ENCODE measurements around the gene MRPL46.
"Not testable (repeated sequence)": the region's sequence is repeated elsewhere in the genome, so short reads cannot be mapped to it uniquely, and the experiment has no call there.

The MRPL46 gene

DNA sequence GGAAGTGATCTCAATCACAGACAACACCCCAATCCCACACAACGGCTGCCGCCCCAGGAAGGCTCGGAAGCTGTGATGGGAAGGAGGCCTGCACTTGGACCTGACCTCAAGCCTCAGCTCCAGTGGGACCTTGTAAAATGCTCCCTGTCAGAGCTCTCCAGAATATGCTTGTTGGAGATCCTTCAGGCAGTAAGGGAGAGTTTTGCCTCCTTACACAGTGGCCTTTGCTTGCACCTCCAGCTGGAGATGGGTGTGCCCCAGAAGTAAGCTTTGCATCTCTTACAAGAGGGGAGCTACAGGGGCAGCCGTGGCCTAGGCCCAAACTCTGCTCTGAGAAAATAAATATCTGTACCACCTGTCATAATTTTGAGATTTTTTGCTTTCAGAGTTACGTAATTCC is 10.7 kb upstream of the MRPL46 start:
- DNase-seq: no peak

GRCh38 chr15:88477126-88477525 is 9.9 kb upstream of the MRPL46 start:
- no peak for DNase-seq

- peak in 3 of 4 experiments; percentile 15 to 32 (median 27) for DNase-seq
Observed at GRCh38 chr15:88476635-88477060, 9.5 kb upstream of the MRPL46 start.

- not testable (repeated sequence) for DNase-seq
Observed at GRCh38 chr15:88473661-88474293, 6.6 kb upstream of the MRPL46 start.

DNA sequence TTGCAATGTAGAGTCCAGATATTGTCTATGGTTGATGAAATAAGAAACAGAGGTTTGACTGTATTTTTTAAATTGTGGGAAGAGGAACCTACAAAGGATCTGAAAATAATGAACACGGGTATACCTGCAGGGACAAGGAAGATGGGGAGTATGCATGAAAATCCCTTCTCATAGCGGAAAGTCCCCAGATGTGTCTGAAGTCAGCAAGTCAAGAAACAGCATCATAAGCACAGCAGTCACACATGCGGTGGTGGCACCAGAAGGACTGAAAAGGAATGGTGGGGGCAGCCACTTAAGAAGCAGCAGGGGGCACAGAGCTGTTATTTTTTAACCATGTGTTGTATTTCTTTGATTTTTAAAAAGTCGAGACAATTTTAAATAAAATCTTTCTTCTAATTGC is 5.0 kb upstream of the MRPL46 start:
- DNase-seq: no peak

GRCh38 chr15:88470625-88471372 is 3.6 kb upstream of the MRPL46 start:
- DNase-seq: no peak

DNA sequence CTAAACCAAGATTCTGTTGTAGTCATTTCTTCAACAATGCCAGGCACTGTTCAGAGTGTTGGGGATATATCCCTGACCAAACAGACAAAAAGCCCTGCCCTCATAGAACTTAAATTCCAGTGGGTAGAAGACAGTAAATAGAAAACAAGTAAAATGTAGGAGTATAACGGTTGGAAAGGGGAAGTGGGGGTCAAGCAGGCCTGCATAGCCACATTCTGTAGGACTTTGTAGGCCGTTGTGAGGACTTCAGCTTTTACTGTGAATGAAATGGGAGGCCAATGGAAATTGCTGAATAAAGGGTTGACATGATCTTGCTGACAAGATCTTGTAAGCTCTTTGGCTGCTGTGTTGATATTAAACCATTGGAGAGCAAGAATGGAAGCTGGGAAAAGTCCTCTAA is 2.1 kb upstream of the MRPL46 start:
- DNase-seq: no peak

DNA sequence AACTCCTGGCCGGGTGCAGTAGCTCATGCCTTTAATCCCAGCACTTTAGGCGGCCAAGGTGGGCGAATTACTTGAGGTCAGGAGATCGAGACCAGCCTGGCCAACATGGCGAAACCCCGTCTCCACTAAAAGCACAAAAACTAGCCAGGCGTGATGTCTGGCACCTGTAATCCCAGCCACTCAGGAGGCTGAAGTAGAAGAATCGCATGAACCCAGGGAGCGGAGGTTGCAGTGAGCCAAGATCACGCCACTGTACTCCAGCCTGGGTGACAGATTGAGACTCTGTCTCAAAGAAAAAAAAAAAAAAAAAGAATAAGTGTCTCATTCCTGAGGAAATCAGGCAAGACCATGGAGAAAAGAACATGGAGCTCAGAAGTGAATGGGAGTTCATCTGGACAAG is 1.5 kb upstream of the MRPL46 start:
- not testable (repeated sequence) for DNase-seq

DNA sequence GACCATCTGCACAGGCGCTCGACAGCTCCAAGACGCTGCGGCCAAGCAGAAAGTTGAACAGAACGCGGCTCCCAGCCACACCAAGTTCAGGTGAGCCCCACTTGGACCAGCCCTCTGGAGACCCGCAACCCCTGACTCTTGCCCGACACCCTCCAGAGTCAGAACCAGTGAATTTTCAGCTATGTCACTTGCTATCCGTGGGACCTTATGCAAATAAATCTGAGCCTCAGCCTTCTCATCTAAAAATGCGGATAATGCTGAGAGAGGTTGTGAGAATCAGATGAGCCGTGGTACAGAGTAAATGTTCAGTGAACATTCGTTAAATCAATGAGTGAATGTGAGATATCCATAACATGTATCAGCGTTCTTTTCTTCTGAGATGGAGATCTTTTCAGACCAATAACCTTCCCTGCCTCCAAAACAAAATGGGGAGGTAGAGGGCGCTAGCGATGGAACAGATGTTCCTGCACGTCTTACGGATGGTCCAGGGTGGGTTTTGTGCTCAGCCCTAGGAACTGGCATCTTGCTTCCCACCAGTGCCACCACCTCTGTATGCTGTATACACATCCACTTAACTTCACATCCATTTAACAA is 844 bp upstream of the MRPL46 start:
- DNase-seq: peak in 3 of 4 experiments; percentile 24 to 33 (median 29)

- DNase-seq: peak; percentile 25 to 60 (median 40)
Observed at GRCh38 chr15:88465633-88466224, 1.5 kb downstream of the MRPL46 start.

DNA sequence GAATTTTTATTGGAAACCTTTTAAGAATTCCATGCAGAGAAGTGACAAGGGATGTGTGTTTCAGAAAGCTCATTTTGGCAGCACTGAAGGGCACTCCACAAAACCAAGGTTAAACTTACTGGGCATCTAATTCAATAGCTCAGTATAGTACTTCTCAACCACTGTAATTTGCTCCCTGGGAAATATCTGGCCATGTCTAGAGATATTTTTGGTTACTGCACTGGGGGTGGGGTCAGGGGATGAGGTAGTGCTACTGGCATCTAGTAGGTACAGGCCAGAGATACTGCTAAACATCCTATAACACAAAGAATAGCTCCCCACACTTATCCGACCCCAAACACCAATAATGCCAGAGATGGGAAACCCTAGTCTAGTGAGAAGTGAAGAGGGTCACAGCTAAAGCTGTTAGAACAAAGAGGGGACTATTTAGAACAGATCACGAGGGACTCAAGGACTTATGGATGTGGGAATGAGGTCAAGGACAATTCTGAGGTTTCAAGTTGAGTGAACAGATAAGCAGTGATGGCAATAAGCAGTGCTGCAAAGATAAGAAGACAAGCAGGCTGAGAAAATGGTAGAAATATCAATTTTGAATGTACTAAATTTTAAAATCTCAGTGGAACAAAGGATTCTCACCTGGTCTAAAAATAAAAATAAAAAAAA is 3.2 kb downstream of the MRPL46 start:
- no peak for DNase-seq

- no peak for DNase-seq
Observed at GRCh38 chr15:88456733-88457132, 10.5 kb downstream of the MRPL46 start.

GRCh38 chr15:88454867-88455810 is 12.0 kb downstream of the MRPL46 start:
- peak; percentile 66 to 78 (median 68) for DNase-seq

DNA sequence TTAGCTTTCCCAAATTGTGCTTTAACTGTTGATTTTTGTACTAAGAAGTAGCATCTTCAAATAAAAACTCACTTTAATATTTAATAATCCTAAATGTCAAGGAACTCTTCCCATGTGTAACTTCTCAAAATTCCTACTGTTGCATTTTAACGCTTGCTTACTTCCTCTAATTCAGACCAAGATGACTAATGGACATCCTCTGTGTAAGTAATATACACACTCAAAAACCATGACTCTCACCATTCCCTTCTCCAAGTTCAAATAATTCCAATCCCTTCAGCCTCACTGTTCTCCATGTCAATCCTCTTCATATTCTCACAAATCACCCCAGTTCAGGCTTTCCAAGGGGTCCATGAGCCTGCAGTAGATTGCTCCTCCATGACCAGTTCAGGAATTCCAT is 13.0 kb downstream of the MRPL46 start:
- peak; percentile 21 to 80 (median 60) for DNase-seq

DNA sequence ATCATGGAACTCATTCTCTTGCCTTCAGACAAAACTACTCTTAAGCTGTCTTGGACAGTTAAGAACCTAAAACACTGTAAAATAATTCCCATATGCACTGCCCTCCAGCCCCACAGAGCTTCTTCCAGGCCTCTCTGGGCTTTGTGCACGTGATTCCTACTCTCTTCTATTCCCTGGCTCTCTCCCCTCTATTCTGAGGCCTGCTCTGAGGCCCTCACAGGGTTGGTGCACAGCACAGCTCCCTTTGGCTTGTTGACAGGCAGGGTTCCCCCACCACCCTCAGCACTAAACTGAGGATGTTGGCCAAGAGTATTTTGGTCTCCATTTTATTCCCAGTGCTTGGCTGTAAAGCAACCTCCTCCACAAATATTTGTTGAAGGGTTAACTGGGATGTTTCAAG is 13.5 kb downstream of the MRPL46 start:
- DNase-seq: no peak

DNA sequence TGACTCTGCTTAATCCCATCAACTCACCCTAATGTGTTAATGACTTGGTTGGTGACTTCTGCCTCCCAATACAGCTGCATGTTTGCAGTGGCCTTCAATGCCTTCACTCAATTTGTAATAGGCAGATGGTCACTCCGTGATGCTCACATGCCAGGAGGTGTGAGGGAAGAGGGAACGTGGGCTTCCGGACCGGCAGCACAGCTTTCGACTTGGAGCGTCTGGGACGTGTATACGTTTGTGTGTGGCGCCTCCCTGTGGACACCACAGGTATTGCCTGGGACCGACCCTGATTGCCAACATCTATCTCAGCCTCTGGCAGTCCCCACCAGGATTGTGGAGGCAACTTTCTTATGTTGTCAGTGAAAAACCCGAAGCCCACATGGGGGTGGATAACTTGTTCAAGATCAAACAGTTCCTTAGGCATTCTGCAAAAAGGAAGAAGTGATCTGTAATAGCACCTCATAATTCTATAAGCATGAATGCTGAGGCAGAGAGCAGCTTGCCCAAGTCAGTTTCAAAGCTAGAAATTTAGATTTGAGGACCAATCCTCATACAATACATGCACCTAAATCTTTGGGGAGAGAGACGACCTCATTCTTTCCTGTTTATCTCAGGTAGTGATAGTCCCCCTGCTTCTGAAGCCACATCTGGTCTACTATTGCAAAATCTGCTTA is 16.9 kb downstream of the MRPL46 start:
- DNase-seq: peak; percentile 66 to 84 (median 79)

DNA sequence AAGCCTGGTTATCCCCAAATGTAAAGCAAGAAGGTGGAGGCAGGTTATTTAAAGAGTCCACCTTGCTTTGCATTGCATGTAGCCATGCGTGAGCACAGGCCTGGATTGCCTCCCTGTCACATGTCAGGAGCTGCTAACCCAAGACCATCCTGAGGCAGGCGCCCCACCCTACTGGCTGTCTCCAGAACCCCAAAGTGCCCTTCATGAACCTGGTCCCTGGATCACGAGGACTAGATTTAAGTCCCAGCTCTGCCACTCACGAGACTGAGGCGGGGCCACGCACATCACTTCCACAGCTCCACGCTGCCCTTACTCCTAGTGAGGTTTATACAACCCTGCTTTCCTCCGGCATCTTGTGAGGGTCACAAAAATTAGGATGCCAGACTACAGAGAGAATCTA is 17.6 kb downstream of the MRPL46 start:
- no peak for DNase-seq

GRCh38 chr15:88448991-88449461 is 18.2 kb downstream of the MRPL46 start:
- DNase-seq: no peak

DNA sequence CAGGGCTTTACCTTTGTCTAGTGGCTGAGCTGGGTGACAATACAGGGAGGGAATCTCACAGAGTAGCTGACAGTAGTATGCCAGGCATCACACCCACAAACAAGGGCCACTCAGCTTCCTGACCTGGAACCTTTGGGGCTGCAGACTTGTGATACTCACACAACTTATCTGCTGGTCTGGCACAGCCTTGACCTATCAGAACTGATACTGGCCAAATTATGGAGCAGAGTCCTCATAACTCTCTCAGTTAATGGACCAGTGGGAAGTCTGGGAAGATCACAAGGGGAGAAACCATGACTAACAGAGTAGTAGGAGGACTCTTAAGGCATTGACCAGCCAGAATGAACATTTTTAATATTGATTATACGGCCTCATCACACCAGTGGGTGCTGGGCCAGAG is 19.4 kb downstream of the MRPL46 start:
- DNase-seq: no peak

DNA sequence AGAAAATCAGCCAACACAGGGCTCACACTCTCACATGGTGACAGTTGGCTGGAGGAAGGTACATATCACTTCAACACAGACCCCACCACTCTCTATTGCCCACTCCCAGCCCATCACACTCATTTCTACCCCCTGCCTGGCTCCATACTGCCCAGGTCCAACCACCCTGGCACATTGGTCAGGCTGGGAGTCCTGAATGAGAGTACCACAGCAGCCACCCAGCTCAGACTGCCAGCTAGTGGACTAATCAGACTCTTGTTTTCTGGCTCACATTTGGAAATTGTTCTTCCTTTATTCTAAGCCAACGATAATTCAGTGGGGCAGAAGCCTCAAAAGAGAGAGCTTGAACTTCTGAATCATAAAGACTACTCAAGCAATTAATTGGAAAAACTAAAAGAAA is 20.0 kb downstream of the MRPL46 start:
- DNase-seq: no peak

Measured in suppressor macrophage (primary cell).